ENCODE measurements around the gene TUBB1.

TUBB1 gene

DNA sequence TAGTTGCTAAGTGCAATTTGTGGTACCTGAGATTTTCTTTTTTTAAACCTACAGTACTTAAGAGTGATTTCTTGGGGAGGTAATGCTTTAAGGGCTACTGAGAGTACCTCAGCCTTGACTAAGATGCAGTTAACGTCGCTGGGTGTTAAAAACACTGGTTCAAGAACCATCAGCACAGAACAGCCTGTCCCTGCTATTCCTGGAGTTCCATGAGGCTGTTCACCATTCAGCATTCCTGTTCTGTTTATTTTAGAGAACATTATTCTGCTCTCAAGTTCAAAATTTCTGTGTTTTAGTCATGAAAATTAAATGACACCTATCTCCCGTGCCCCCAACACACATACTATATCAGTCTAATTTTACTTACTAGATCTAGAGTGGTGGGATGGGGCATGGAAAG is 25.1 kb downstream of the TUBB1 start (continued):
- TF ChIP-seq ZNF610 (tag by site-specific recombination; IDR thresholded peaks at IDR 0.05; ENCODE audit: borderline replicate concordance) (no peak), ZBTB21 (tag by site-specific recombination; IDR thresholded peaks at IDR 0.05) (no peak), KLF8 (tag by site-specific recombination; IDR thresholded peaks at IDR 0.05) (no peak), MEIS1 (CRISPR knock-in tag; IDR thresholded peaks at IDR 0.05; ENCODE audit: borderline replicate concordance) (no peak)
- TF ChIP-seq, protein P1, sequence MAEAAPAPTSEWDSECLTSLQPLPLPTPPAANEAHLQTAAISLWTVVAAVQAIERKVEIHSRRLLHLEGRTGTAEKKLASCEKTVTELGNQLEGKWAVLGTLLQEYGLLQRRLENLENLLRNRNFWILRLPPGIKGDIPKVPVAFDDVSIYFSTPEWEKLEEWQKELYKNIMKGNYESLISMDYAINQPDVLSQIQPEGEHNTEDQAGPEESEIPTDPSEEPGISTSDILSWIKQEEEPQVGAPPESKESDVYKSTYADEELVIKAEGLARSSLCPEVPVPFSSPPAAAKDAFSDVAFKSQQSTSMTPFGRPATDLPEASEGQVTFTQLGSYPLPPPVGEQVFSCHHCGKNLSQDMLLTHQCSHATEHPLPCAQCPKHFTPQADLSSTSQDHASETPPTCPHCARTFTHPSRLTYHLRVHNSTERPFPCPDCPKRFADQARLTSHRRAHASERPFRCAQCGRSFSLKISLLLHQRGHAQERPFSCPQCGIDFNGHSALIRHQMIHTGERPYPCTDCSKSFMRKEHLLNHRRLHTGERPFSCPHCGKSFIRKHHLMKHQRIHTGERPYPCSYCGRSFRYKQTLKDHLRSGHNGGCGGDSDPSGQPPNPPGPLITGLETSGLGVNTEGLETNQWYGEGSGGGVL (tag by site-specific recombination; IDR thresholded peaks at IDR 0.05), result no peak
- TF ChIP-seq, protein P2, sequence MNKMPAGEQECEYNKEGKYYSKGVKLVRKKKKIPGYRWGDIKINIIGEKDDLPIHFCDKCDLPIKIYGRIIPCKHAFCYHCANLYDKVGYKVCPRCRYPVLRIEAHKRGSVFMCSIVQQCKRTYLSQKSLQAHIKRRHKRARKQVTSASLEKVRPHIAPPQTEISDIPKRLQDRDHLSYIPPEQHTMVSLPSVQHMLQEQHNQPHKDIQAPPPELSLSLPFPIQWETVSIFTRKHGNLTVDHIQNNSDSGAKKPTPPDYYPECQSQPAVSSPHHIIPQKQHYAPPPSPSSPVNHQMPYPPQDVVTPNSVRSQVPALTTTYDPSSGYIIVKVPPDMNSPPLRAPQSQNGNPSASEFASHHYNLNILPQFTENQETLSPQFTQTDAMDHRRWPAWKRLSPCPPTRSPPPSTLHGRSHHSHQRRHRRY (tag by site-specific recombination; IDR thresholded peaks at IDR 0.05), result no peak

DNA sequence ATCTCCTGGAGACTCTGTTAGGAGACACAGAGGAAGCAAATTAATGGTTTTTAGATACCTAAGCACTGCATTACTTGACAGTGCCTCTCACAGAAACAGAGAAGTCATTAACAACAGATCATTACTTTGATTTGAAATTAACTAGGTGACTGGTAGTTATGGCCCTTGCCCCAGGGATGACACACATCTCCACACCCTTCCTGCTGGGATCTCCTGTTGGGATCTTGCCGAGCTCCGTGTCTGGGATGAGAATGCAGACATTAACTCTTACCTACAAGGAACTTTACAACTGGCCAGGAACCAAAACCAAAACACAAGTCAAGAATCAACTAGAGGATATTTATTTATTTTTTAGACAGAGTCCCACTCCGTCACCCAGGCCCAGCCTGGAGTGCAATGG is 25.6 kb downstream of the TUBB1 start:
- CTCF ChIA-PET, result no interaction called here
- Histone ChIP-seq H3K9me3 (ENCODE audit: control insufficient read depth, insufficient read depth, low read depth, low read length) (no peaks in the 10 kb centered on the region), H3K4me1 (ENCODE audit: control insufficient read depth, insufficient read depth, low read length) (peaks cover 2% of the 10 kb centered on the region; the same call in 1 of the 2 replicates), H3K36me3 (ENCODE audit: control insufficient read depth in 2 of 2, insufficient read depth in 1 of 2, low read length in 2 of 2) (peaks cover 0 to 15% of the 10 kb centered on the region in 2 experiments; a peak in 1 of 3 replicates), H3K27ac (ENCODE audit: extremely low read depth, low read depth, low read length) (no peak overlapping the region), H3K4me3 (ENCODE audit: low read depth, low read length) (no peak overlapping the region)
- TF ChIP-seq, protein P2 (tag by site-specific recombination; IDR thresholded peaks at IDR 0.05), result no peak
- TF ChIP-seq, protein P3, sequence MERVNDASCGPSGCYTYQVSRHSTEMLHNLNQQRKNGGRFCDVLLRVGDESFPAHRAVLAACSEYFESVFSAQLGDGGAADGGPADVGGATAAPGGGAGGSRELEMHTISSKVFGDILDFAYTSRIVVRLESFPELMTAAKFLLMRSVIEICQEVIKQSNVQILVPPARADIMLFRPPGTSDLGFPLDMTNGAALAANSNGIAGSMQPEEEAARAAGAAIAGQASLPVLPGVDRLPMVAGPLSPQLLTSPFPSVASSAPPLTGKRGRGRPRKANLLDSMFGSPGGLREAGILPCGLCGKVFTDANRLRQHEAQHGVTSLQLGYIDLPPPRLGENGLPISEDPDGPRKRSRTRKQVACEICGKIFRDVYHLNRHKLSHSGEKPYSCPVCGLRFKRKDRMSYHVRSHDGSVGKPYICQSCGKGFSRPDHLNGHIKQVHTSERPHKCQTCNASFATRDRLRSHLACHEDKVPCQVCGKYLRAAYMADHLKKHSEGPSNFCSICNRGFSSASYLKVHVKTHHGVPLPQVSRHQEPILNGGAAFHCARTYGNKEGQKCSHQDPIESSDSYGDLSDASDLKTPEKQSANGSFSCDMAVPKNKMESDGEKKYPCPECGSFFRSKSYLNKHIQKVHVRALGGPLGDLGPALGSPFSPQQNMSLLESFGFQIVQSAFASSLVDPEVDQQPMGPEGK (tag by site-specific recombination; IDR thresholded peaks at IDR 0.05), result no peak
- TF ChIP-seq, protein P4, sequence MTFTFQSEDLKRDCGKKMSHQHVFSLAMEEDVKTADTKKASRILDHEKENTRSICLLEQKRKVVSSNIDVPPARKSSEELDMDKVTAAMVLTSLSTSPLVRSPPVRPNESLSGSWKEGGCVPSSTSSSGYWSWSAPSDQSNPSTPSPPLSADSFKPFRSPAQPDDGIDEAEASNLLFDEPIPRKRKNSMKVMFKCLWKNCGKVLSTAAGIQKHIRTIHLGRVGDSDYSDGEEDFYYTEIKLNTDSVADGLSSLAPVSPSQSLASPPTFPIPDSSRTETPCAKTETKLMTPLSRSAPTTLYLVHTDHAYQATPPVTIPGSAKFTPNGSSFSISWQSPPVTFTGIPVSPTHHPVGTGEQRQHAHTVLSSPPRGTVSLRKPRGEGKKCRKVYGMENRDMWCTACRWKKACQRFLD (tag by site-specific recombination; IDR thresholded peaks at IDR 0.05), result no peak
- TF ChIP-seq, protein P5, sequence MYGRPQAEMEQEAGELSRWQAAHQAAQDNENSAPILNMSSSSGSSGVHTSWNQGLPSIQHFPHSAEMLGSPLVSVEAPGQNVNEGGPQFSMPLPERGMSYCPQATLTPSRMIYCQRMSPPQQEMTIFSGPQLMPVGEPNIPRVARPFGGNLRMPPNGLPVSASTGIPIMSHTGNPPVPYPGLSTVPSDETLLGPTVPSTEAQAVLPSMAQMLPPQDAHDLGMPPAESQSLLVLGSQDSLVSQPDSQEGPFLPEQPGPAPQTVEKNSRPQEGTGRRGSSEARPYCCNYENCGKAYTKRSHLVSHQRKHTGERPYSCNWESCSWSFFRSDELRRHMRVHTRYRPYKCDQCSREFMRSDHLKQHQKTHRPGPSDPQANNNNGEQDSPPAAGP (tag by site-specific recombination; IDR thresholded peaks at IDR 0.05), result no peak
- TF ChIP-seq, protein P6, sequence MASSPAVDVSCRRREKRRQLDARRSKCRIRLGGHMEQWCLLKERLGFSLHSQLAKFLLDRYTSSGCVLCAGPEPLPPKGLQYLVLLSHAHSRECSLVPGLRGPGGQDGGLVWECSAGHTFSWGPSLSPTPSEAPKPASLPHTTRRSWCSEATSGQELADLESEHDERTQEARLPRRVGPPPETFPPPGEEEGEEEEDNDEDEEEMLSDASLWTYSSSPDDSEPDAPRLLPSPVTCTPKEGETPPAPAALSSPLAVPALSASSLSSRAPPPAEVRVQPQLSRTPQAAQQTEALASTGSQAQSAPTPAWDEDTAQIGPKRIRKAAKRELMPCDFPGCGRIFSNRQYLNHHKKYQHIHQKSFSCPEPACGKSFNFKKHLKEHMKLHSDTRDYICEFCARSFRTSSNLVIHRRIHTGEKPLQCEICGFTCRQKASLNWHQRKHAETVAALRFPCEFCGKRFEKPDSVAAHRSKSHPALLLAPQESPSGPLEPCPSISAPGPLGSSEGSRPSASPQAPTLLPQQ (tag by site-specific recombination; IDR thresholded peaks at IDR 0.05), result no peak
- TF ChIP-seq ZNF211 (tag by site-specific recombination; IDR thresholded peaks at IDR 0.05; ENCODE audit: low read depth), result no peak
- TF ChIP-seq, protein P7, sequence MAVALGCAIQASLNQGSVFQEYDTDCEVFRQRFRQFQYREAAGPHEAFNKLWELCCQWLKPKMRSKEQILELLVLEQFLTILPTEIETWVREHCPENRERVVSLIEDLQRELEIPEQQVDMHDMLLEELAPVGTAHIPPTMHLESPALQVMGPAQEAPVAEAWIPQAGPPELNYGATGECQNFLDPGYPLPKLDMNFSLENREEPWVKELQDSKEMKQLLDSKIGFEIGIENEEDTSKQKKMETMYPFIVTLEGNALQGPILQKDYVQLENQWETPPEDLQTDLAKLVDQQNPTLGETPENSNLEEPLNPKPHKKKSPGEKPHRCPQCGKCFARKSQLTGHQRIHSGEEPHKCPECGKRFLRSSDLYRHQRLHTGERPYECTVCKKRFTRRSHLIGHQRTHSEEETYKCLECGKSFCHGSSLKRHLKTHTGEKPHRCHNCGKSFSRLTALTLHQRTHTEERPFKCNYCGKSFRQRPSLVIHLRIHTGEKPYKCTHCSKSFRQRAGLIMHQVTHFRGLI (tag by site-specific recombination; IDR thresholded peaks at IDR 0.05), result no peak
- no peak for TF ChIP-seq ZEB2 (tag by site-specific recombination; IDR thresholded peaks at IDR 0.05)
- TF ChIP-seq ZNF423 (tag by site-specific recombination; IDR thresholded peaks at IDR 0.05), result no peak
- TF ChIP-seq ZNF624 (tag by site-specific recombination; IDR thresholded peaks at IDR 0.05), result no peak
- TF ChIP-seq HOXC10 (CRISPR knock-in tag; IDR thresholded peaks at IDR 0.05), result no peak
- no peak for TF ChIP-seq ZNF561 (tag by site-specific recombination; IDR thresholded peaks at IDR 0.05; ENCODE audit: borderline replicate concordance)
- no peak for TF ChIP-seq ZNF366 (tag by site-specific recombination; conservative IDR thresholded peaks at IDR 0.05)
- no peak for TF ChIP-seq ZNF214 (tag by site-specific recombination; IDR thresholded peaks at IDR 0.05; ENCODE audit: borderline replicate concordance)
- TF ChIP-seq ZNF24 (tag by site-specific recombination; IDR thresholded peaks at IDR 0.05), result no peak
- TF ChIP-seq ZNF223 (tag by site-specific recombination; IDR thresholded peaks at IDR 0.05), result no peak
- TF ChIP-seq MEIS1 (CRISPR knock-in tag; IDR thresholded peaks at IDR 0.05; ENCODE audit: borderline replicate concordance), result no peak
- TF ChIP-seq ZNF133 (tag by site-specific recombination; IDR thresholded peaks at IDR 0.05), result no peak
- TF ChIP-seq, protein P8, sequence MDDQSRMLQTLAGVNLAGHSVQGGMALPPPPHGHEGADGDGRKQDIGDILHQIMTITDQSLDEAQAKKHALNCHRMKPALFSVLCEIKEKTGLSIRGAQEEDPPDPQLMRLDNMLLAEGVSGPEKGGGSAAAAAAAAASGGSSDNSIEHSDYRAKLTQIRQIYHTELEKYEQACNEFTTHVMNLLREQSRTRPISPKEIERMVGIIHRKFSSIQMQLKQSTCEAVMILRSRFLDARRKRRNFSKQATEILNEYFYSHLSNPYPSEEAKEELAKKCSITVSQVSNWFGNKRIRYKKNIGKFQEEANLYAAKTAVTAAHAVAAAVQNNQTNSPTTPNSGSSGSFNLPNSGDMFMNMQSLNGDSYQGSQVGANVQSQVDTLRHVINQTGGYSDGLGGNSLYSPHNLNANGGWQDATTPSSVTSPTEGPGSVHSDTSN (CRISPR knock-in tag; IDR thresholded peaks at IDR 0.05), result no peak
- POLR2A ChIA-PET, result no interaction called here
